NCI-H82 treated with DMSO at 0.1 percent for 48 hours (cell line): ENCODE data around the gene DKKL1.

Experiments
- DNase-seq: peaks from one replicate; lab custom pipeline; 2025; ENCODE audit not compliant: unreplicated experiment; lab: John Stamatoyannopoulos, UW

DKKL1 gene

GRCh38 chr19:49337267-49338022 lies 26.2 kb upstream of the DKKL1 start:
- DNase-seq = no peak

GRCh38 chr19:49338023-49338677 lies 25.5 kb upstream of the DKKL1 start:
- DNase-seq = no peak

GRCh38 chr19:49338691-49339300 lies 24.9 kb upstream of the DKKL1 start:
- no peak for DNase-seq

GRCh38 chr19:49339301-49340068 lies 24.2 kb upstream of the DKKL1 start:
- peak; percentile 86 for DNase-seq

GRCh38 chr19:49340069-49340864 lies 23.4 kb upstream of the DKKL1 start:
- DNase-seq = peak; percentile 95

- DNase-seq = no peak
Measured at GRCh38 chr19:49340865-49341718, 22.6 kb upstream of the DKKL1 start.

GRCh38 chr19:49342291-49342721 lies 21.4 kb upstream of the DKKL1 start:
- DNase-seq = no peak

GRCh38 chr19:49343123-49343522 lies 20.6 kb upstream of the DKKL1 start:
- no peak for DNase-seq

GRCh38 chr19:49344505-49345423 lies 18.9 kb upstream of the DKKL1 start:
- DNase-seq = no peak

- no peak for DNase-seq
Measured at GRCh38 chr19:49347191-49347590, 16.5 kb upstream of the DKKL1 start.

GRCh38 chr19:49347835-49348234 lies 15.8 kb upstream of the DKKL1 start:
- DNase-seq = peak; percentile 83

GRCh38 chr19:49348305-49349189 lies 15.1 kb upstream of the DKKL1 start:
- no peak for DNase-seq

GRCh38 chr19:49349567-49349966 lies 14.1 kb upstream of the DKKL1 start:
- no peak for DNase-seq

GRCh38 chr19:49355909-49356353 lies 7.7 kb upstream of the DKKL1 start:
- DNase-seq = no peak

GRCh38 chr19:49356382-49356781 lies 7.3 kb upstream of the DKKL1 start:
- DNase-seq = no peak

- DNase-seq = no peak
Measured at GRCh38 chr19:49357186-49357585, 6.5 kb upstream of the DKKL1 start.
